ENCODE measurements around the gene GFM1.

GFM1 gene

GRCh38 chr3:158660711-158661110, 16.4 kb downstream of the GFM1 start:
- TF ChIP-seq CTCF (IDR thresholded peaks at IDR 0.05), result no peak

- no peak for TF ChIP-seq CTCF (IDR thresholded peaks at IDR 0.05)
Observed at GRCh38 chr3:158663246-158663645, 18.9 kb downstream of the GFM1 start.

- TF ChIP-seq CTCF (IDR thresholded peaks at IDR 0.05), result no peak
Observed at GRCh38 chr3:158663832-158664231, 19.5 kb downstream of the GFM1 start.

GRCh38 chr3:158666416-158666815, 22.1 kb downstream of the GFM1 start:
- TF ChIP-seq CTCF (IDR thresholded peaks at IDR 0.05), result no peak

- no peak for TF ChIP-seq CTCF (IDR thresholded peaks at IDR 0.05)
Observed at GRCh38 chr3:158668506-158668905, 24.2 kb downstream of the GFM1 start.

GRCh38 chr3:158671821-158672214, 27.5 kb downstream of the GFM1 start:
- no peak for TF ChIP-seq CTCF (IDR thresholded peaks at IDR 0.05)

- no peak for TF ChIP-seq CTCF (IDR thresholded peaks at IDR 0.05)
Observed at GRCh38 chr3:158672215-158673176, 28.2 kb downstream of the GFM1 start, which contains the start of gene LXN. Gene LXN, minus strand, starts transcription at chr3:158672648. Its CDS starts 170 bp downstream, at chr3:158672478.

All from LNCAP (cell line).